ENCODE results near the gene JPH4. TPM values are rescaled to one million over a fixed set of nuclear protein-coding genes. Genes with fewer than 3 reads are reported as not detected.

The JPH4 gene
- polyA plus RNA-seq, 2 of the 4 experiments (the other 2 are of a cell fraction), result 0.05 TPM; not detected in 1

DNA sequence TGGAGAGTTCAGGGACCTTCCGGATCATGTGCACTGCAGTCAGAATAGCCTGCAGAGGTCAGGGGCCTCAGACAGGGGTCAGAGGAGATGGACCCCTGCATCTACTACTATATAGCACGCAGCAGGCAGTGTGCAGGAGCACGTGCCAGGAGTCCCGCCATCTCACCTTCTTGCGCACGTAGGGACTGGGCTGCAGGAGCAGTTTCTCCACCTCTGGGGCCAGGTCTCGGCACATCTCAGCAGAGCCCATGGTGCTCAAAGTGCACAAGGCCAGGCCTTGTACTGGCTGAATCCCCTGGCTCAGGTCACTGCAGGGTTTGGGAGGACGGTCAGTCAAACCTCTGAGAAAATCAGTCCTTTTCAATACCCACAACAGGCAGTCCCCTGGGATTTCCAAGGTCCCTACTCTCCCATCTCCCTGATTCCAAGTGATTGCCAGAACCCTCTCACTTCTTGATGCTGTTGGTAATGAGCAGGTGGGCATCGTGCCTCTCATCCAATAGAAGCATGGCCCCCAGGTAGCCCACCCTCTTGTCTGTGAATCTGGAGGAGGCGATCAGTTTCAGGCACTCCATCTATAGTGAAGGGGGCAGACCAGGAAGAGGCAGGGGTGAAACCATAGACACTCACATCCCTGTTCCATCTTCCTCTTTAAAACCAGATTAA, 12.3 kb downstream of the JPH4 start:
- H3K27ac ChIP-seq, result peak overlapping the region in 1 of 2 experiments; percentile 97; a peak in 3 of 6 replicates
- POLR2A ChIA-PET, result interaction anchor here (1.0 to 1.3 kb wide), 3 partner anchors 11 to 245 kb away, joined by 3 to 7 read pairs (median 4); partner anchors contain the start of gene PABPN1
- ATAC-seq, result no peak

GRCh38 chr14:23565626-23566025, 13.0 kb downstream of the JPH4 start:
- TF ChIP-seq PHF8 (IDR thresholded peaks at IDR 0.05; ENCODE audit: borderline replicate concordance, low read depth) (no peak), CHD4 (IDR thresholded peaks at IDR 0.05; ENCODE audit: borderline replicate concordance) (no peak), MAX (IDR thresholded peaks at IDR 0.05) (no peak), ZNF302 (CRISPR knock-in tag; IDR thresholded peaks at IDR 0.05) (no peak), EHF (CRISPR knock-in tag; IDR thresholded peaks at IDR 0.05) (no peak), RFX5 (IDR thresholded peaks at IDR 0.05) (no peak), SMC3 (IDR thresholded peaks at IDR 0.05) (no peak), EP300 (IDR thresholded peaks at IDR 0.05) (no peak), ZSCAN20 (CRISPR knock-in tag; IDR thresholded peaks at IDR 0.05) (no peak), HOXB13 (CRISPR knock-in tag; IDR thresholded peaks at IDR 0.05; ENCODE audit: low read depth) (no peak), NFE2L2 (conservative IDR thresholded peaks at IDR 0.05; ENCODE audit: low read length) (no peak), TP53 (CRISPR knock-in tag; IDR thresholded peaks at IDR 0.05) (no peak), HOXB5 (CRISPR knock-in tag; IDR thresholded peaks at IDR 0.05) (no peak), JUN (IDR thresholded peaks at IDR 0.05) (no peak), TFCP2L1 (CRISPR knock-in tag; IDR thresholded peaks at IDR 0.05) (no peak), FOXS1 (CRISPR knock-in tag; IDR thresholded peaks at IDR 0.05) (no peak), SREBF2 (IDR thresholded peaks at IDR 0.05) (no peak), KDM1A (IDR thresholded peaks at IDR 0.05; ENCODE audit: low read depth) (no peak)
- Histone ChIP-seq H3K4me1 (peaks cover 20% of the 10 kb centered on the region), H3K27ac (no peak overlapping the region), H3K4me2 (no peak overlapping the region), H3K4me3 (no peak overlapping the region), H3K9me3 (no peaks in the 10 kb centered on the region)
- ChIA-PET POLR2A (no interaction called here), CTCF (interaction anchor here (1.3 to 19.0 kb wide), 2 partner anchors 9 to 89 kb away, joined by 5 to 553 read pairs; partner anchors contain the start of gene NGDN)
- WGBS (ENCODE audit: missing lambda C conversion rate), result 88% methylated on average over 11 of the region's 11 CpGs
- FAIRE-seq (no peak), DNase-seq (ENCODE audit: low read depth in 1 of 2, low spot score in 1 of 2) (no peak), ATAC-seq (no peak)

More for the DNA sequence above, 12.3 kb downstream of the JPH4 start:
- no peak for DNase-seq (ENCODE audit: low read depth in 1 of 2, low spot score in 1 of 2)
- Histone ChIP-seq H3K9me3 (no peaks in the 10 kb centered on the region), H3K4me2 (peak overlapping the region; percentile 85), H3K4me1 (peaks cover 20% of the 10 kb centered on the region), H3K4me3 (peak overlapping the region; percentile 62)
- CTCF ChIA-PET, result interaction anchor here (1.1 to 19.0 kb wide), 4 partner anchors 9 to 90 kb away, joined by 4 to 553 read pairs (median 5); partner anchors contain the start of genes NGDN and ZFHX2
- no peak for TF ChIP-seq ESRRA (IDR thresholded peaks at IDR 0.05; ENCODE audit: borderline replicate concordance, low read length)
- no peak for TF ChIP-seq JUNB (IDR thresholded peaks at IDR 0.05)
- no peak for TF ChIP-seq CBX8 (IDR thresholded peaks at IDR 0.05)
- FAIRE-seq, result no peak
- 93% methylated on average over 10 of the region's 10 CpGs for WGBS (ENCODE audit: missing lambda C conversion rate)

GRCh38 chr14:23564876-23565275, 13.7 kb downstream of the JPH4 start:
- no peak for FAIRE-seq
- Histone ChIP-seq H3K27ac (no peak overlapping the region), H3K4me1 (peaks cover 20% of the 10 kb centered on the region), H3K4me3 (no peak overlapping the region), H3K4me2 (no peak overlapping the region), H3K9me3 (no peaks in the 10 kb centered on the region)
- POLR2A ChIA-PET, result no interaction called here
- TF ChIP-seq NFE2L2 (conservative IDR thresholded peaks at IDR 0.05; ENCODE audit: low read length) (no peak), ZFP36 (IDR thresholded peaks at IDR 0.05; ENCODE audit: borderline replicate concordance, partially characterized antibody) (no peak), HOXB5 (CRISPR knock-in tag; IDR thresholded peaks at IDR 0.05) (no peak), CHD4 (IDR thresholded peaks at IDR 0.05; ENCODE audit: borderline replicate concordance) (no peak), GATA3 (IDR thresholded peaks at IDR 0.05; ENCODE audit: borderline replicate concordance) (no peak), TFCP2L1 (CRISPR knock-in tag; IDR thresholded peaks at IDR 0.05) (no peak), EHMT2 (IDR thresholded peaks at IDR 0.05; ENCODE audit: low read depth) (no peak), JUNB (IDR thresholded peaks at IDR 0.05) (no peak), JUN (IDR thresholded peaks at IDR 0.05) (no peak), MAZ (IDR thresholded peaks at IDR 0.05; ENCODE audit: borderline replicate concordance, low read depth, low read length) (no peak), HOXA7 (CRISPR knock-in tag; IDR thresholded peaks at IDR 0.05) (no peak), HOXB13 (CRISPR knock-in tag; IDR thresholded peaks at IDR 0.05; ENCODE audit: low read depth) (no peak), PBX3 (IDR thresholded peaks at IDR 0.05) (no peak), POLR2AphosphoS2 (conservative IDR thresholded peaks at IDR 0.05; ENCODE audit: low read length) (no peak), BHLHE40 (IDR thresholded peaks at IDR 0.05; ENCODE audit: low read depth, low read length) (no peak)
- WGBS (ENCODE audit: missing lambda C conversion rate), result 83% methylated on average over 5 of the region's 7 CpGs
- ATAC-seq, result no peak
- DNase-seq (ENCODE audit: low read depth in 1 of 2, low spot score in 1 of 2), result no peak
- CTCF ChIA-PET, result interaction anchor here (0.7 to 19.0 kb wide), 3 partner anchors 8 to 88 kb away, joined by 3 to 553 read pairs (median 5); partner anchors contain the start of gene NGDN

Data from A549 (cell line).